Testis (tissue), 2 donors: ENCODE measurements around the gene AASDH.

ENCODE experiments used
- POLR2A ChIP-seq: fragments of 450-650 bp; IDR thresholded peaks from one replicate; pipeline ENCODE4 v1.6.1; 2017; ENCODE audit warnings: antibody characterized with exemption, mild to moderate bottlenecking, moderate library complexity
- TF ChIP-seq, protein P1 (sequence below), 3 experiments: fragments of 450-650 bp in 2 of 3; fragments of 200-600 bp in 1 of 3; sonication (generic) in 1 of 3; IDR thresholded peaks; one replicate each; pipeline ENCODE4 v1.5.1; 2016 to 2019; ENCODE audit warnings: antibody characterized with exemption in 3 of 3, mild to moderate bottlenecking in 2 of 3, moderate library complexity in 1 of 3

DNA sequence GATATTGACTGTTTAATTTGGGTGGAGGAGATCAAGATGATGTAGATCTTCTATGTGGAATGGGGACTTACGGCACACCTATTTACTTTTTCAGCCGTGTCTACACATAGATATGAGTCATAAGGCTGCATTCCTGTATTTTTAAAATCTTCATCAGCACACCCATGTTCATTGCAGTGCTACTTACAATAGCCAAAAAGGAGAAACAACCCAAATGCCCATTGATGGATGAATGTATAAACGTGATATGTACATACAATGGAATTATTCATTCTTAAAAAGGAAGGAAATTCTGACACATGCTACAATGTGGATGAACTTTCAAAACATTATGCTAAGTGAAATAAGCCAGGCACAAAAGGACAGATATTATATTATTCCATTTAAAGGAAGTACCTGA lies 98.6 kb downstream of the AASDH start:
- TF ChIP-seq, protein P1, sequence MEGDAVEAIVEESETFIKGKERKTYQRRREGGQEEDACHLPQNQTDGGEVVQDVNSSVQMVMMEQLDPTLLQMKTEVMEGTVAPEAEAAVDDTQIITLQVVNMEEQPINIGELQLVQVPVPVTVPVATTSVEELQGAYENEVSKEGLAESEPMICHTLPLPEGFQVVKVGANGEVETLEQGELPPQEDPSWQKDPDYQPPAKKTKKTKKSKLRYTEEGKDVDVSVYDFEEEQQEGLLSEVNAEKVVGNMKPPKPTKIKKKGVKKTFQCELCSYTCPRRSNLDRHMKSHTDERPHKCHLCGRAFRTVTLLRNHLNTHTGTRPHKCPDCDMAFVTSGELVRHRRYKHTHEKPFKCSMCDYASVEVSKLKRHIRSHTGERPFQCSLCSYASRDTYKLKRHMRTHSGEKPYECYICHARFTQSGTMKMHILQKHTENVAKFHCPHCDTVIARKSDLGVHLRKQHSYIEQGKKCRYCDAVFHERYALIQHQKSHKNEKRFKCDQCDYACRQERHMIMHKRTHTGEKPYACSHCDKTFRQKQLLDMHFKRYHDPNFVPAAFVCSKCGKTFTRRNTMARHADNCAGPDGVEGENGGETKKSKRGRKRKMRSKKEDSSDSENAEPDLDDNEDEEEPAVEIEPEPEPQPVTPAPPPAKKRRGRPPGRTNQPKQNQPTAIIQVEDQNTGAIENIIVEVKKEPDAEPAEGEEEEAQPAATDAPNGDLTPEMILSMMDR (IDR thresholded peaks at IDR 0.05), result no peak
- no peak for TF ChIP-seq POLR2A
